Measurements from ENCODE around the gene NMU.

DNA sequence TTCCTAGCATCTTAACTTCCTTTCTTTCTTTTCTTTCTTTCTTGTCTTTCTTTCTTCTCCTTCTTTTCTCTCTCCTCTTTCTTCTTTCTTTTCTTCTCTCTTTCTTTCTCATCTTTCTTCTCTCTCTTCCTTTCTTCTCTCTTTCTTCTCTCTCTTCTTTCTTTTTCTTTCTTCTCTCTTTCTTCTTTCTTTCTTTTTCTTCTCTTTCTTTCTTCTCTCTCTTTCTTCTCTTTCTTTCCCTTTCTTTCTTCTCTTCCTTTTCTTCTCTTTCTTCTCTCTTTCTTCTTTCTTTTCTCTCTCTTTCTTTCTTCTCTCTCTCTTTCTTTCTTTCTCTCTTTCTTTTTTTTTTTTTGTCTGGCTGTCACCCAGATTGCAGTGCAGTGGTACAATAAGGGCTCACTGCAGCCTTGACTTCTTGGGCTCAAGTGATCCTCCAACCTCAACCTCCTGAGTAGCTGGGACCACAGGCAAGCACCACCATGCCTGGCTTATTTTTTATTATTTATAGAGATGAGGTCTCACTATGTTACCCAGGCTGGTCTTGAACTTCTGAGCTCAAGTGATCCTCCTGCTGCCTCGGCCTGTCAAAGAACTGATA, 17.5 kb downstream of the NMU start:
- TF ChIP-seq, protein P1, sequence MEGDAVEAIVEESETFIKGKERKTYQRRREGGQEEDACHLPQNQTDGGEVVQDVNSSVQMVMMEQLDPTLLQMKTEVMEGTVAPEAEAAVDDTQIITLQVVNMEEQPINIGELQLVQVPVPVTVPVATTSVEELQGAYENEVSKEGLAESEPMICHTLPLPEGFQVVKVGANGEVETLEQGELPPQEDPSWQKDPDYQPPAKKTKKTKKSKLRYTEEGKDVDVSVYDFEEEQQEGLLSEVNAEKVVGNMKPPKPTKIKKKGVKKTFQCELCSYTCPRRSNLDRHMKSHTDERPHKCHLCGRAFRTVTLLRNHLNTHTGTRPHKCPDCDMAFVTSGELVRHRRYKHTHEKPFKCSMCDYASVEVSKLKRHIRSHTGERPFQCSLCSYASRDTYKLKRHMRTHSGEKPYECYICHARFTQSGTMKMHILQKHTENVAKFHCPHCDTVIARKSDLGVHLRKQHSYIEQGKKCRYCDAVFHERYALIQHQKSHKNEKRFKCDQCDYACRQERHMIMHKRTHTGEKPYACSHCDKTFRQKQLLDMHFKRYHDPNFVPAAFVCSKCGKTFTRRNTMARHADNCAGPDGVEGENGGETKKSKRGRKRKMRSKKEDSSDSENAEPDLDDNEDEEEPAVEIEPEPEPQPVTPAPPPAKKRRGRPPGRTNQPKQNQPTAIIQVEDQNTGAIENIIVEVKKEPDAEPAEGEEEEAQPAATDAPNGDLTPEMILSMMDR (IDR thresholded peaks at IDR 0.05): no peak
- TF ChIP-seq POLR2A (IDR thresholded peaks at IDR 0.05): no peak

Measured in testis (tissue), 2 donors.